K562 (cell line): Measurements from ENCODE around the gene SPATC1L. TPM values are rescaled to one million over a fixed set of nuclear protein-coding genes. Genes with fewer than 3 reads are reported as not detected.

Experiments used
- ARID1B ChIP-seq: fragments of 450-650 bp; IDR thresholded peaks from 2 replicates; pipeline ENCODE4 v1.6.1; 2016; ENCODE audit warnings: antibody characterized with exemption, mild to moderate bottlenecking, inconsistent platforms
- CCAR2 ChIP-seq: fragments of 200-400 bp; formaldehyde crosslinking; IDR thresholded peaks from 2 replicates; pipeline ENCODE4 v1.6.1; 2017; ENCODE audit warnings: mild to moderate bottlenecking, low read depth, low read length
- DNMT1 ChIP-seq: fragments of 450-650 bp; IDR thresholded peaks from 2 replicates; pipeline ENCODE4 v1.6.1; 2016; ENCODE audit warnings: antibody characterized with exemption, mild to moderate bottlenecking
- DPF2 ChIP-seq: fragments of 450-650 bp; IDR thresholded peaks from 2 replicates; pipeline ENCODE4 v1.6.1; 2016
- KHSRP ChIP-seq: fragments of 450-650 bp; IDR thresholded peaks from 2 replicates; pipeline ENCODE4 v1.6.1; 2017
- NCOA1 ChIP-seq: fragments of 450-650 bp; IDR thresholded peaks from 2 replicates; pipeline ENCODE4 v1.6.1; 2016; ENCODE audit warnings: low read depth
- NCOA4 ChIP-seq: fragments of 450-650 bp; IDR thresholded peaks from 2 replicates; pipeline ENCODE4 v1.6.1; 2018; ENCODE audit warnings: mild to moderate bottlenecking; ENCODE audit not compliant: partially characterized antibody
- NFE2 ChIP-seq: IDR thresholded peaks from 2 replicates; pipeline ENCODE4 v1.6.1; 2014; ENCODE audit warnings: antibody characterized with exemption, low read depth
- NR1H2 ChIP-seq: sonication (generic); formaldehyde crosslinking; IDR thresholded peaks from 2 replicates; pipeline ENCODE4 v1.4.0; 2020; ENCODE audit warnings: mild to moderate bottlenecking, missing genetic modification reagents
- NR3C1 ChIP-seq: sonication (generic); formaldehyde crosslinking; IDR thresholded peaks from 2 replicates; pipeline ENCODE4 v1.8.1; 2022; ENCODE audit warnings: missing genetic modification reagents
- PHF21A ChIP-seq: fragments of 450-650 bp; IDR thresholded peaks from 2 replicates; pipeline ENCODE4 v1.6.1; 2017; ENCODE audit warnings: low read depth, borderline replicate concordance
- POU5F1 ChIP-seq: fragments of 150-350 bp; IDR thresholded peaks from 2 replicates; pipeline ENCODE4 v1.6.1; 2014; ENCODE audit warnings: borderline replicate concordance, low read length, low read depth, mild to moderate bottlenecking; ENCODE audit not compliant: partially characterized antibody
- STAT5B ChIP-seq: fragments of 250-450 bp; sonication (Bioruptor Pico); IDR thresholded peaks from 2 replicates; pipeline ENCODE4 v1.8.0; 2021; ENCODE audit warnings: mild to moderate bottlenecking, inconsistent platforms
- STAT6 ChIP-seq: sonication (generic); formaldehyde crosslinking; IDR thresholded peaks from 2 replicates; pipeline ENCODE4 v1.8.1; 2023; ENCODE audit warnings: mild to moderate bottlenecking, missing genetic modification reagents
- ZBTB26 ChIP-seq: fragments of 450-650 bp; formaldehyde crosslinking; IDR thresholded peaks from 2 replicates; pipeline ENCODE4 v1.4.0; 2022; ENCODE audit warnings: missing genetic modification characterization
- ZC3H4 ChIP-seq: sonication (generic); formaldehyde crosslinking; IDR thresholded peaks from 2 replicates; pipeline ENCODE4 v1.9.0; 2021; ENCODE audit warnings: missing genetic modification reagents, borderline replicate concordance
- ZNF12 ChIP-seq: sonication (generic); formaldehyde crosslinking; IDR thresholded peaks from 2 replicates; pipeline ENCODE4 v1.4.0; 2020; ENCODE audit warnings: mild to moderate bottlenecking, missing genetic modification reagents
- ZNF324 ChIP-seq: fragments of 250-450 bp; sonication (Bioruptor Pico); IDR thresholded peaks from 2 replicates; pipeline ENCODE4 v1.4.0; 2020; ENCODE audit warnings: mild to moderate bottlenecking
- ZNF347 ChIP-seq: fragments of 450-650 bp; formaldehyde crosslinking; IDR thresholded peaks from 2 replicates; pipeline ENCODE4 v1.4.0; 2020; ENCODE audit warnings: low read depth, mild to moderate bottlenecking, moderate library complexity
- ZNF589 ChIP-seq: fragments of 200-800 bp; sonication (Bioruptor generic); IDR thresholded peaks from 2 replicates; pipeline ENCODE4 v1.6.1; 2016; ENCODE audit warnings: low read depth, missing genetic modification characterization, missing compliant biosample characterization
- polyA plus RNA-seq, 8 experiments: library from polyadenylated mRNA; depleted of rRNA in 4 of 8; stranded (reverse) in 5 of 8; unstranded in 3 of 8; fragments of >200 nt; fragmentation: Nextera tagmentation in 2 of 8; fragmentation: Illumina TruSeq in 1 of 8; extraction: Ambion mirVana in 2 of 8; extraction: Trizol in 1 of 8; gene quantifications; 2 replicates each; pipeline versions ENCODE4 v1.2.1 to v1.2.3, GENCODE V29; 2011 to 2014; ENCODE audit warnings: inconsistent platforms in 1 of 8, missing spikeins in 1 of 8
- total RNA-seq, 7 experiments: library from RNA; depleted of rRNA in 6 of 7; stranded (reverse); fragments of >200 nt in 6 of 7; fragmentation: Illumina TruSeq in 2 of 7; extraction: Trizol in 2 of 7; gene quantifications; 2 replicates each; pipeline versions ENCODE4 v1.2.1 to v1.2.3, GENCODE V29; 2011 to 2021; ENCODE audit warnings: low replicate concordance in 1 of 7
- TF ChIP-seq, protein P1 (sequence below), 2 experiments: fragments of 450-650 bp; conservative IDR thresholded peaks; 2 replicates each; pipeline ENCODE4 v1.6.1; 2017; ENCODE audit warnings: mild to moderate bottlenecking in 2 of 2, moderate library complexity in 2 of 2
- TF ChIP-seq, protein P2 (sequence below): fragments of 250-450 bp; sonication (Bioruptor Pico); IDR thresholded peaks from 2 replicates; pipeline ENCODE4 v1.4.0; 2020; ENCODE audit warnings: mild to moderate bottlenecking, moderate library complexity, borderline replicate concordance

SPATC1L gene
- total and polyA plus RNA-seq, 9 of the 15 experiments (the other 6 are each of a cell fraction or from before 2014, with no cell fraction given): 0.14 to 121 (median 34.0) TPM; not detected in 1

DNA sequence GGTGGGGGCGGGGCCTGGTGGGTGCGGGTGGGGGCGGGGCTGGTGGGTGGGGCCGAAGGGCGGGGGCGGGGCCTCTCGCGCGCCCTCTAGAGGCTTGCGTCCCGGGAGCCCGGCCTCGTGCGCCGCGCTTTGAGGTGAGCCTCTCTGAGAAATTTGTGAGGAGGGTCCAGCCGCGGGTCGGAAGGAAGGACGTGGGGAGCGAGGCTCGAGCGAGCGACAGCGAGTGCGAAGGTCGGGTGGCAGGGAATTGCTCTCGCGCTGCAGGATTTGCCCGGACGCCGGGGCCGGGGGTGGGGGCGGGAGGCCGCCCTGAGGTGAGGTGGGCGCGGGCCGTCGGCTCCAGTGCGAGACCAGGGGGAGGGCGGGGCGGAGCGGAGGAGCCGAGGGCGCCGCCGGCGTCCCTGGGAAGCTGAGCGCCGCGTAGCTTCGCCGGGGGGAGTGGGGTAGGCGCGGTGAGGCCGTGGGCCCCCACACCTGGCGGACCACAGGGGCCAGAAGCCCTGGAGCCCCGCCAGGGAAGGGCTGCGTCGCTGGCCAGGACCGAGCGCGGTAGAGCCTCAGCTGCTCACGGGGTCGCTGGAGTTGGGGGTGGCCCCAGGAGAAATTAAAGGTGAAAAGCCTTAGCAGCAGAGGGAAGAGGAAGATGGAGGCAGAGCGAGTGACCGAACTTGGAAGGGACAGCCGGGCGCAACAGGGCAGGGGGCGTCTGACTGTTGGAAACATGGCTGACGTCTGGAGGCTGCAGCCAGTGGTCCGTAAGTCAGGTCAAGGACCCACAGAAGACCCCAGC is 45.1 kb upstream of the SPATC1L start (continued):
- no peak for TF ChIP-seq STAT5B (CRISPR knock-in tag)
- TF ChIP-seq, protein P1, sequence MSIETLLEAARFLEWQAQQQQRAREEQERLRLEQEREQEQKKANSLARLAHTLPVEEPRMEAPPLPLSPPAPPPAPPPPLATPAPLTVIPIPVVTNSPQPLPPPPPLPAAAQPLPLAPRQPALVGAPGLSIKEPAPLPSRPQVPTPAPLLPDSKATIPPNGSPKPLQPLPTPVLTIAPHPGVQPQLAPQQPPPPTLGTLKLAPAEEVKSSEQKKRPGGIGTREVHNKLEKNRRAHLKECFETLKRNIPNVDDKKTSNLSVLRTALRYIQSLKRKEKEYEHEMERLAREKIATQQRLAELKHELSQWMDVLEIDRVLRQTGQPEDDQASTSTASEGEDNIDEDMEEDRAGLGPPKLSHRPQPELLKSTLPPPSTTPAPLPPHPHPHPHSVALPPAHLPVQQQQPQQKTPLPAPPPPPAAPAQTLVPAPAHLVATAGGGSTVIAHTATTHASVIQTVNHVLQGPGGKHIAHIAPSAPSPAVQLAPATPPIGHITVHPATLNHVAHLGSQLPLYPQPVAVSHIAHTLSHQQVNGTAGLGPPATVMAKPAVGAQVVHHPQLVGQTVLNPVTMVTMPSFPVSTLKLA (conservative IDR thresholded peaks at IDR 0.05): peak in 1 of 2 experiments; percentile 78; a peak in 3 of 4 replicates
- TF ChIP-seq STAT6 (CRISPR knock-in tag): no peak
- no peak for TF ChIP-seq ARID1B
- TF ChIP-seq POU5F1: no peak
- no peak for TF ChIP-seq PHF21A
- TF ChIP-seq ZNF324 (CRISPR knock-in tag): no peak
- no peak for TF ChIP-seq CCAR2
- TF ChIP-seq NCOA1: no peak
- TF ChIP-seq, protein P2, sequence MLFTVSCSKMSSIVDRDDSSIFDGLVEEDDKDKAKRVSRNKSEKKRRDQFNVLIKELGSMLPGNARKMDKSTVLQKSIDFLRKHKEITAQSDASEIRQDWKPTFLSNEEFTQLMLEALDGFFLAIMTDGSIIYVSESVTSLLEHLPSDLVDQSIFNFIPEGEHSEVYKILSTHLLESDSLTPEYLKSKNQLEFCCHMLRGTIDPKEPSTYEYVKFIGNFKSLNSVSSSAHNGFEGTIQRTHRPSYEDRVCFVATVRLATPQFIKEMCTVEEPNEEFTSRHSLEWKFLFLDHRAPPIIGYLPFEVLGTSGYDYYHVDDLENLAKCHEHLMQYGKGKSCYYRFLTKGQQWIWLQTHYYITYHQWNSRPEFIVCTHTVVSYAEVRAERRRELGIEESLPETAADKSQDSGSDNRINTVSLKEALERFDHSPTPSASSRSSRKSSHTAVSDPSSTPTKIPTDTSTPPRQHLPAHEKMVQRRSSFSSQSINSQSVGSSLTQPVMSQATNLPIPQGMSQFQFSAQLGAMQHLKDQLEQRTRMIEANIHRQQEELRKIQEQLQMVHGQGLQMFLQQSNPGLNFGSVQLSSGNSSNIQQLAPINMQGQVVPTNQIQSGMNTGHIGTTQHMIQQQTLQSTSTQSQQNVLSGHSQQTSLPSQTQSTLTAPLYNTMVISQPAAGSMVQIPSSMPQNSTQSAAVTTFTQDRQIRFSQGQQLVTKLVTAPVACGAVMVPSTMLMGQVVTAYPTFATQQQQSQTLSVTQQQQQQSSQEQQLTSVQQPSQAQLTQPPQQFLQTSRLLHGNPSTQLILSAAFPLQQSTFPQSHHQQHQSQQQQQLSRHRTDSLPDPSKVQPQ (CRISPR knock-in tag): no peak
- TF ChIP-seq ZNF12: no peak; the same call in 1 of the 2 replicates
- TF ChIP-seq ZC3H4 (CRISPR knock-in tag): no peak
- TF ChIP-seq DNMT1: no peak
- TF ChIP-seq DPF2: peak; percentile 11; the same call in 1 of the 2 replicates
- no peak for TF ChIP-seq NCOA4
- TF ChIP-seq NFE2: no peak
- TF ChIP-seq NR1H2 (CRISPR knock-in tag): no peak
- peak; percentile 37; the same call in 1 of the 2 replicates for TF ChIP-seq NR3C1 (CRISPR knock-in tag)
- TF ChIP-seq KHSRP: no peak
- no peak for TF ChIP-seq ZBTB26 (CRISPR knock-in tag)
- no peak for TF ChIP-seq ZNF589 (CRISPR knock-in tag)
- TF ChIP-seq ZNF347 (CRISPR knock-in tag): no peak
